GM12872 (cell line): ENCODE data around the gene PLA2G15.

Source experiments
- CTCF ChIP-seq: IDR thresholded peaks from 3 replicates; pipeline ENCODE4 v1.5.1; 2011; ENCODE audit warnings: low read depth, mild to moderate bottlenecking, low read length, moderate library complexity; ENCODE audit not compliant: insufficient read depth

The PLA2G15 gene

GRCh38 chr16:68290450-68290849 is 45.3 kb downstream of the PLA2G15 start:
- TF ChIP-seq CTCF, result no peak

- TF ChIP-seq CTCF, result no peak
Measured at GRCh38 chr16:68291227-68291626, 46.1 kb downstream of the PLA2G15 start.

- no peak for TF ChIP-seq CTCF
Measured at GRCh38 chr16:68292425-68292824, 47.3 kb downstream of the PLA2G15 start.

GRCh38 chr16:68296291-68296690 is 51.1 kb downstream of the PLA2G15 start:
- no peak for TF ChIP-seq CTCF

- TF ChIP-seq CTCF, result no peak
Measured at GRCh38 chr16:68296693-68297092, 51.5 kb downstream of the PLA2G15 start.

- TF ChIP-seq CTCF, result no peak
Measured at GRCh38 chr16:68297908-68298307, 52.7 kb downstream of the PLA2G15 start.

GRCh38 chr16:68298312-68298711 is 53.1 kb downstream of the PLA2G15 start:
- TF ChIP-seq CTCF, result no peak
